Measurements from ENCODE around the gene FLT4.

FLT4 gene

DNA sequence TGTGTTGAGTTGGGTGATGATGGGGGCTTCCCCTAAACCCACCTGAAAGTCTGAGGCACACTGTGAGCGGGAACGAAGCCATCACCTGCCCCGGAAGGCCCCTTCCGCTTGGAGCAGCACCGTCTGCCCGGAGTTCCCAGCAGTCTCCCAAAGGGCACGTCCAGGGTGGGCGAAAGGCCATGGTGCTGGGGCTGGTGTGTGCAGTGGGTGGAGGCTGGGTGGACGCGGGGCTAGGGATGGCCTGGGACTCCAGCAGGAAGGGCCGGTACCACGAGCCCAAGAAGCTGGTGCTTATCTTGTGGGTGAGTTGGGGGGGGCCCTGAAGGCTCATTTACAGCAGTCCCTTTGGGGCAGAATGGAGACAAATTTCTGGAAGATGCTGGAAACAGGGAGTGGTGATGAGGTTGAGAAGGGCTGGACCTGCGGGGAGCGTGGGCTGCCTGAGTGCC lies 4.6 kb downstream of the FLT4 start:
- H3K27ac ChIP-seq: no peak overlapping the region
- H3K27me3 ChIP-seq: peaks cover 60% of the 10 kb centered on the region
- H3K36me3 ChIP-seq: no peaks in the 10 kb centered on the region
- no peak overlapping the region for H3K4me3 ChIP-seq (ENCODE audit: low read depth in 1 of 2, low read length in 1 of 2)
- H3K4me1 ChIP-seq (ENCODE audit: control insufficient read depth in 1 of 2, insufficient read depth in 1 of 2, low read depth in 1 of 2, low read length in 1 of 2): no peaks in the 10 kb centered on the region
- TF ChIP-seq, protein P1, sequence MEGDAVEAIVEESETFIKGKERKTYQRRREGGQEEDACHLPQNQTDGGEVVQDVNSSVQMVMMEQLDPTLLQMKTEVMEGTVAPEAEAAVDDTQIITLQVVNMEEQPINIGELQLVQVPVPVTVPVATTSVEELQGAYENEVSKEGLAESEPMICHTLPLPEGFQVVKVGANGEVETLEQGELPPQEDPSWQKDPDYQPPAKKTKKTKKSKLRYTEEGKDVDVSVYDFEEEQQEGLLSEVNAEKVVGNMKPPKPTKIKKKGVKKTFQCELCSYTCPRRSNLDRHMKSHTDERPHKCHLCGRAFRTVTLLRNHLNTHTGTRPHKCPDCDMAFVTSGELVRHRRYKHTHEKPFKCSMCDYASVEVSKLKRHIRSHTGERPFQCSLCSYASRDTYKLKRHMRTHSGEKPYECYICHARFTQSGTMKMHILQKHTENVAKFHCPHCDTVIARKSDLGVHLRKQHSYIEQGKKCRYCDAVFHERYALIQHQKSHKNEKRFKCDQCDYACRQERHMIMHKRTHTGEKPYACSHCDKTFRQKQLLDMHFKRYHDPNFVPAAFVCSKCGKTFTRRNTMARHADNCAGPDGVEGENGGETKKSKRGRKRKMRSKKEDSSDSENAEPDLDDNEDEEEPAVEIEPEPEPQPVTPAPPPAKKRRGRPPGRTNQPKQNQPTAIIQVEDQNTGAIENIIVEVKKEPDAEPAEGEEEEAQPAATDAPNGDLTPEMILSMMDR (IDR thresholded peaks at IDR 0.05): no peak
- H3K9me3 ChIP-seq: no peaks in the 10 kb centered on the region

DNA sequence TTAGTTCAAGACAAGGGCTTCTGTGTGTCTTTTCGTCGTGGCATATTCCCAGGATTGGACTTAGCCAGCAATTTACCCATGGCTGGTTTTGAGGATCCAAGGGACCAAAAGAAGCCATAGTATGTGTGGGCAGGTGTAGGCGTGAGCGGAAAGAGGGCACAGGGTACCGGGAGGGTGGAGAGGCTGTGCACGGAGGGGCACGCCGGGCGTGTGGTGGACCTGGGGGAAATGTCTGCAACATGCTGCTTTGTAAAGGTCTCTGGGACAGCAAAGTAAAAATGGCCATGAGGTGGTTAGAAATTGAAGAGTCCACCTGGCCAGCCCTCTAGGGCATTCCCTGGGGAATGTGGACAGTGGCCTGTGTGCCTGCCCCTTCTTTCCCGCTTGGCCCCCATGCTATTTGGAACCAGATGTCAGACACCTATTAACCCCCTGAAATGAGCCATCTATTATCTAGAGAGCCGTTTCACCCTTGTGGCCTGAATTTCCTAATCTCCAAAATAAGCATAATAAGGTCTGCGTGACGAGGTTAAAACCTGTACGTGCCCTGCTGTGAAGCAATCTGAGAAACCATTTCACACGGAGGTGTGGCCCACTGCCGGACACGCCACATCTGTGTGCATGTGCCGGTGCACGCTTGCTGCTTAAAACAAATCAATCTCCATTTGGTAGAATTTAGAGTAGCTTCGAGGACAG lies 5.1 kb downstream of the FLT4 start:
- Histone ChIP-seq H3K27me3 (peaks cover 55% of the 10 kb centered on the region), H3K4me3 (ENCODE audit: low read depth in 1 of 2, low read length in 1 of 2) (no peak overlapping the region), H3K27ac (no peak overlapping the region), H3K9me3 (no peaks in the 10 kb centered on the region), H3K4me1 (ENCODE audit: control insufficient read depth in 1 of 2, insufficient read depth in 1 of 2, low read depth in 1 of 2, low read length in 1 of 2) (no peaks in the 10 kb centered on the region), H3K36me3 (no peaks in the 10 kb centered on the region)
- TF ChIP-seq, protein P1 (IDR thresholded peaks at IDR 0.05): no peak

DNA sequence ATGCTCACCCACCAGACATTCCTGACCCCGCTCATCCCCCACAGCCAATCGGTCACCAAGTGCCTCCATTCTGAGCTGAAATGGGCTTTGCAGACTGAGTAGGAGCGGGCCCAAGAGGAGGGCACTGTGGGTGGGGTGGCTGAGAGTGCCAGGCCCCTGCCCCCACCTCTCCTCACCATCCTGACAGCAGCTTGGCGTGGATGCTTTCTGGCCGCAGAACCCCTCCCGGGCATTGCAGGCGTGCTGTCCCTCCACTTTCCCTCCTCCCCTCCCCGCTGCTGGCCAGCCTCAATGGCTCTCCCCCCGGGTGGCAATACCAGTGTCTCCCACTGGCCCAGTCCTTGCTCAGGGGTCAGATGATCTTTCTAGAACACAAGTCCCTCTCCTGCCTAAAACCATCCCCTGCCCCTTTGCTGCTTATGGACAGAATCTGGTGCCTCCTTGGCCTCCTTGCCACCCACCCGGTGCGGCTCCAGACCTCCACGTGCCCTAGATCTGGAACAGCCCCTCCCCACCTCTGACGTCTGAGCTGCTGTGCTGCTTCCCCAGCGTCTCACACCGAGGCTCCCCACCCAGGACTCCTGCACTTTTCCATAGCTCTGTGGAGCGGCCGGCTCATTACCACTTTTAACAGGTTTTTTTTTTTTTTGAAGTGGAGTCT lies 6.1 kb downstream of the FLT4 start:
- Histone ChIP-seq H3K36me3 (no peaks in the 10 kb centered on the region), H3K4me1 (ENCODE audit: control insufficient read depth in 1 of 2, insufficient read depth in 1 of 2, low read depth in 1 of 2, low read length in 1 of 2) (no peaks in the 10 kb centered on the region), H3K27me3 (peaks cover 45% of the 10 kb centered on the region), H3K27ac (no peak overlapping the region), H3K4me3 (ENCODE audit: low read depth in 1 of 2, low read length in 1 of 2) (no peak overlapping the region), H3K9me3 (no peaks in the 10 kb centered on the region)
- TF ChIP-seq, protein P1 (IDR thresholded peaks at IDR 0.05): no peak

DNA sequence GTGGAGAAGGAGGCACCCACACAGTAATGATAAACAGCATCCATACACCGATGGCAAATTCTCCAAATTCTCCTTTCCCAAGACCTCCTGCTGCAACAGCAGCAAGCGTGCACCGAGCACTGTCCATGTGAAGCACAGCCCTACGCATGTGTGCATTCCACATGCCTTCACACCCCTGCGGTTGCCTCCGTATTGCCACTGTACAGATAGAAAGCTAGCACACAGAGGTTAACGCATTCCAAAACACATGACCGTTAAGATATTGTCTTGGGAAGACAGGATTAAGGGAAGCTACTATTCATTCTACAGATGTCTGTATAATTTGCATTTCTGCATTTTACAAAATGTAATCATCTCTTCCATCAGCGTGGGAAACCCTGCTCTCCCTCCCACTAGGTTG lies 6.6 kb downstream of the FLT4 start:
- H3K27me3 ChIP-seq: peaks cover 40% of the 10 kb centered on the region
- no peak overlapping the region for H3K27ac ChIP-seq
- H3K36me3 ChIP-seq: no peaks in the 10 kb centered on the region
- TF ChIP-seq, protein P1 (IDR thresholded peaks at IDR 0.05): no peak
- no peaks in the 10 kb centered on the region for H3K4me1 ChIP-seq (ENCODE audit: control insufficient read depth in 1 of 2, insufficient read depth in 1 of 2, low read depth in 1 of 2, low read length in 1 of 2)
- H3K9me3 ChIP-seq: no peaks in the 10 kb centered on the region
- H3K4me3 ChIP-seq (ENCODE audit: low read depth in 1 of 2, low read length in 1 of 2): no peak overlapping the region

DNA sequence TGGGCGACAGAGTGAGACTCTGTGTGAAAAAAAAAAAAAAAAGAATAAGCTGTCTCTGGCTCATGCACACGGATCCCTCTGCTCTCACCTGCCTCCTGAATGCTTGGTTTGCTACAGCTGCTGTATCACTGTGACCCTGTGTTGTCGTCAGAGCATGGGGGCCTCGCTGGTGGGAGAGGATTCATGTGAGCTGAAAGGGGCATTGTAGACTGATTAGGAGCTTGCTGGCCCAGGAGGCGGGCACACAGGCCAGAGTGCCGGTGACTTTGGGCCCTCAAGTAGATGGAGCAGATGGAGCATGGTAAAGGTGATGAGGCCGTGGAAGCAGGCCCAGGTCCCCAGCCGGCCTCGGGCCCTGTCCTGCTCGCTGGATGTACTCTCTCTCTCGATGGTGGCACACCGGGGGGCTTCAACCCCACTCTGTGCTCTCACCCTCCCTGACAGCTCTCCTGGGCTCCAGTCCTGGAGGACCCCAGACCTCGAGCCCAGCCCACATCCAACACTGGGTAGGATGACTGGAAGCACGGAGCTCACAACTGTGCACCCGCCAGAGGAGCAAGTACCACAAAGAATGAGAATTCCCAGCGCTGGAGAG lies 7.1 kb downstream of the FLT4 start:
- H3K27me3 ChIP-seq: peaks cover 35% of the 10 kb centered on the region
- H3K27ac ChIP-seq: no peak overlapping the region
- no peaks in the 10 kb centered on the region for H3K36me3 ChIP-seq
- no peaks in the 10 kb centered on the region for H3K4me1 ChIP-seq (ENCODE audit: control insufficient read depth in 1 of 2, insufficient read depth in 1 of 2, low read depth in 1 of 2, low read length in 1 of 2)
- H3K4me3 ChIP-seq (ENCODE audit: low read depth in 1 of 2, low read length in 1 of 2): no peak overlapping the region
- TF ChIP-seq, protein P1 (IDR thresholded peaks at IDR 0.05): no peak
- no peaks in the 10 kb centered on the region for H3K9me3 ChIP-seq
